GM23248 (cell line): Measurements from ENCODE around the gene ARHGAP35. TPM values are rescaled to one million over a fixed set of nuclear protein-coding genes. Genes with fewer than 3 reads are reported as not detected.
A peak's percentile ranks its signal among the peaks of the same experiment; 100 is the strongest.
"Not testable (repeated sequence)": the region's sequence is repeated elsewhere in the genome, so short reads cannot be mapped to it uniquely, and the experiment has no call there.

Experiments used
- DNase-seq: peaks from one replicate; pipeline ENCODE4 v3.0.0-alpha.2; 2015
- H2AFZ ChIP-seq: fragments of 200-600 bp; sonication (generic); 2 replicates; pipeline ENCODE4 v1.6.1; 2016; ENCODE audit warnings: antibody characterized with exemption
- H3F3A ChIP-seq: fragments of 200-600 bp; sonication (generic); 2 replicates; pipeline ENCODE4 v1.6.1; 2016; ENCODE audit warnings: mild to moderate bottlenecking, antibody characterized with exemption, mixed run types; ENCODE audit not compliant: insufficient read depth
- H3K27ac ChIP-seq: fragments of 200-600 bp; sonication (generic); 2 replicates; pipeline ENCODE4 v1.5.1; 2016; ENCODE audit warnings: mild to moderate bottlenecking
- H3K27me3 ChIP-seq: fragments of 200-600 bp; sonication (generic); replicated peaks from 2 replicates; pipeline ENCODE4 v1.6.1; 2016; ENCODE audit warnings: mild to moderate bottlenecking; ENCODE audit not compliant: insufficient read depth
- H3K36me3 ChIP-seq: fragments of 200-600 bp; sonication (generic); 2 replicates; pipeline ENCODE4 v1.6.1; 2016; ENCODE audit warnings: low read depth, mild to moderate bottlenecking
- H3K4me1 ChIP-seq: fragments of 200-600 bp; sonication (generic); 2 replicates; pipeline ENCODE4 v1.6.1; 2016; ENCODE audit warnings: mild to moderate bottlenecking; ENCODE audit not compliant: insufficient read depth
- H3K4me2 ChIP-seq: fragments of 200-600 bp; sonication (generic); one replicate; pipeline ENCODE4 v1.6.1; 2016; ENCODE audit warnings: mild to moderate bottlenecking; ENCODE audit not compliant: unreplicated experiment
- H3K4me3 ChIP-seq: fragments of 200-600 bp; sonication (generic); 2 replicates; pipeline ENCODE4 v1.5.1; 2016; ENCODE audit warnings: mild to moderate bottlenecking
- H3K79me2 ChIP-seq: fragments of 200-600 bp; sonication (generic); 2 replicates; pipeline ENCODE4 v1.6.1; 2016; ENCODE audit warnings: mild to moderate bottlenecking; ENCODE audit not compliant: insufficient read depth
- H3K9ac ChIP-seq: fragments of 200-600 bp; sonication (generic); 2 replicates; pipeline ENCODE4 v1.6.1; 2016; ENCODE audit warnings: mild to moderate bottlenecking
- H3K9me2 ChIP-seq: fragments of 200-600 bp; sonication (generic); 2 replicates; pipeline ENCODE4 v1.6.1; 2016; ENCODE audit warnings: mixed run types, mild to moderate bottlenecking, moderate library complexity; ENCODE audit not compliant: insufficient read depth
- H3K9me3 ChIP-seq: fragments of 200-600 bp; sonication (generic); one replicate; pipeline ENCODE4 v1.6.1; 2017; ENCODE audit warnings: low read depth
- H4K20me1 ChIP-seq: fragments of 200-600 bp; sonication (generic); 2 replicates; pipeline ENCODE4 v1.6.0; 2016; ENCODE audit not compliant: insufficient read depth
- EZH2 ChIP-seq: fragments of 200-600 bp; sonication (generic); IDR thresholded peaks from 2 replicates; pipeline ENCODE4 v1.6.1; 2018; ENCODE audit warnings: antibody characterized with exemption, mild to moderate bottlenecking; ENCODE audit not compliant: insufficient read depth, poor library complexity, severe bottlenecking
- EZH2phosphoT487 ChIP-seq: fragments of 200-600 bp; sonication (generic); IDR thresholded peaks from 2 replicates; pipeline ENCODE4 v1.6.1; 2018; ENCODE audit warnings: antibody characterized with exemption, moderate library complexity, mild to moderate bottlenecking, low read depth; ENCODE audit not compliant: insufficient read depth
- WGBS, 2 experiments: methylation state at CpG; one replicate each; pipeline ENCODE4 v1.1.6; 2015 to 2017; ENCODE audit warnings: low lambda C conversion rate in 2 of 2, low coverage in 1 of 2; ENCODE audit errors: missing lambda C conversion rate in 2 of 2; 5-methylcytosine and 5-hydroxymethylcytosine counted together
- in situ Hi-C: fragments of 300-500 bp; cut with MboI; formaldehyde crosslinking; loops from 2 replicates; pipeline ENCODE4 v1.15.0; 2020
- polyA plus RNA-seq: library from polyadenylated mRNA; unstranded; fragments of >200 nt; fragmentation: Nextera tagmentation; extraction: Ambion mirVana; gene quantifications from 2 replicates; pipeline ENCODE4 v1.2.1, GENCODE V29; 2016
- total RNA-seq: library from RNA; depleted of rRNA; stranded (reverse); fragments of >200 nt; shearing (Covaris generic); gene quantifications from 2 replicates; pipeline ENCODE4 v1.2.3, GENCODE V29; 2014

Gene ARHGAP35
- total and polyA plus RNA-seq, 2 experiments from 2014 or later = 13.5 to 35.2 TPM

GRCh38 chr19:46815833-46816627 lies 44.8 kb upstream of the ARHGAP35 start:
- no peaks in the 10 kb centered on the region for H3K79me2 ChIP-seq
- no peak overlapping the region for H2AFZ ChIP-seq
- no peak overlapping the region for H3K9ac ChIP-seq
- H4K20me1 ChIP-seq = no peaks in the 10 kb centered on the region
- no peaks in the 10 kb centered on the region for H3K9me3 ChIP-seq
- H3K4me1 ChIP-seq = no peaks in the 10 kb centered on the region
- no peak overlapping the region for H3K4me2 ChIP-seq
- TF ChIP-seq EZH2 = no peak
- no peak for TF ChIP-seq EZH2phosphoT487
- no peaks in the 10 kb centered on the region for H3K9me2 ChIP-seq
- no peaks in the 10 kb centered on the region for H3K27me3 ChIP-seq
- H3K27ac ChIP-seq = no peak overlapping the region
- in situ Hi-C loops = no loop called here
- 63 to 67% methylated on average over 17 of the region's 18 CpGs for WGBS, 2 experiments
- H3K4me3 ChIP-seq = no peak overlapping the region
- no peak for DNase-seq
- H3F3A ChIP-seq = no peaks in the 10 kb centered on the region
- H3K36me3 ChIP-seq = no peaks in the 10 kb centered on the region

GRCh38 chr19:46818812-46819211 lies 42.0 kb upstream of the ARHGAP35 start:
- no peak for TF ChIP-seq EZH2phosphoT487
- TF ChIP-seq EZH2 = no peak
- Histone ChIP-seq H3K36me3 (no peaks in the 10 kb centered on the region), H3K4me2 (no peak overlapping the region), H3K27me3 (no peaks in the 10 kb centered on the region), H3K27ac (no peak overlapping the region), H4K20me1 (no peaks in the 10 kb centered on the region), H3K4me1 (no peaks in the 10 kb centered on the region), H3F3A (no peaks in the 10 kb centered on the region), H2AFZ (no peak overlapping the region), H3K9me2 (no peaks in the 10 kb centered on the region), H3K4me3 (no peak overlapping the region), H3K79me2 (no peaks in the 10 kb centered on the region), H3K9me3 (no peaks in the 10 kb centered on the region), H3K9ac (no peak overlapping the region)
- in situ Hi-C loops = no loop called here
- DNase-seq = peak; percentile 17
- WGBS, 2 experiments = 96 to 100% methylated on average over 2 of the region's 2 CpGs

- H3K9ac ChIP-seq = no peak overlapping the region
- H3K27ac ChIP-seq = no peak overlapping the region
- no peak overlapping the region for H2AFZ ChIP-seq
- DNase-seq = no peak
- WGBS, 2 experiments = 73 to 77% methylated on average over 17 to 18 of the region's 18 CpGs
- TF ChIP-seq EZH2phosphoT487 = no peak
- no peaks in the 10 kb centered on the region for H4K20me1 ChIP-seq
- H3F3A ChIP-seq = no peaks in the 10 kb centered on the region
- H3K4me3 ChIP-seq = no peak overlapping the region
- H3K79me2 ChIP-seq = no peaks in the 10 kb centered on the region
- H3K4me1 ChIP-seq = no peaks in the 10 kb centered on the region
- H3K9me2 ChIP-seq = no peaks in the 10 kb centered on the region
- H3K36me3 ChIP-seq = no peaks in the 10 kb centered on the region
- H3K4me2 ChIP-seq = no peak overlapping the region
- no peaks in the 10 kb centered on the region for H3K27me3 ChIP-seq
- no peaks in the 10 kb centered on the region for H3K9me3 ChIP-seq
- in situ Hi-C loops = no loop called here
Observed at GRCh38 chr19:46821512-46822409, 39.0 kb upstream of the ARHGAP35 start.

GRCh38 chr19:46822410-46822787 lies 38.4 kb upstream of the ARHGAP35 start:
- H3K4me3 ChIP-seq, H3K9me2 ChIP-seq, H3K4me2 ChIP-seq, H3K4me1 ChIP-seq, H3K9me3 ChIP-seq, H3K9ac ChIP-seq, H3K36me3 ChIP-seq, H4K20me1 ChIP-seq, H3F3A ChIP-seq, in situ Hi-C loops, H2AFZ ChIP-seq, DNase-seq, H3K79me2 ChIP-seq, H3K27me3 ChIP-seq, H3K27ac ChIP-seq: not testable (repeated sequence)
- WGBS, 2 experiments = 89 to 92% methylated on average over 4 of the region's 4 CpGs
